K562 (cell line): ENCODE data around the gene SCYL2. TPM values are rescaled to one million over a fixed set of nuclear protein-coding genes. Genes with fewer than 3 reads are reported as not detected.

ENCODE experiments used
- CEBPG ChIP-seq, 3 experiments: fragments of 200-800 bp in 1 of 3; sonication (Bioruptor generic) in 1 of 3; sonication (generic) in 1 of 3; formaldehyde crosslinking in 1 of 3; IDR thresholded peaks in 2 of 3; conservative IDR thresholded peaks in 1 of 3; 2 replicates each; pipeline versions ENCODE4 v1.6.1 to v1.8.0; 2016 to 2022; ENCODE audit warnings: missing compliant biosample characterization in 2 of 3, missing genetic modification characterization in 2 of 3, mild to moderate bottlenecking in 1 of 3, missing genetic modification reagents in 1 of 3
- CUX1 ChIP-seq: fragments of 200-800 bp; sonication (Bioruptor generic); IDR thresholded peaks from 2 replicates; pipeline ENCODE4 v1.6.1; 2016; ENCODE audit warnings: missing genetic modification characterization, missing compliant biosample characterization
- ETS1 ChIP-seq: conservative IDR thresholded peaks from 2 replicates; pipeline ENCODE4 v1.6.1; 2011; ENCODE audit warnings: low read depth, mild to moderate bottlenecking, low read length; ENCODE audit not compliant: control insufficient read depth
- FOS ChIP-seq: IDR thresholded peaks from 3 replicates; pipeline ENCODE4 v1.6.1; 2011; ENCODE audit not compliant: insufficient read length; ENCODE audit errors: extremely low read depth
- GTF2A2 ChIP-seq: IDR thresholded peaks from 2 replicates; pipeline ENCODE4 v1.6.1; 2016; ENCODE audit warnings: mild to moderate bottlenecking, missing genetic modification characterization, missing compliant biosample characterization
- HCFC1 ChIP-seq: IDR thresholded peaks from 2 replicates; pipeline ENCODE4 v1.6.1; 2012; ENCODE audit warnings: low read depth, low read length, improper control_type of control experiment
- HDAC6 ChIP-seq: IDR thresholded peaks from 2 replicates; pipeline ENCODE4 v1.6.1; 2012; ENCODE audit warnings: low read depth, mild to moderate bottlenecking, control low read depth, inconsistent platforms, low read length, moderate library complexity
- HES1 ChIP-seq: fragments of 450-650 bp; IDR thresholded peaks from 2 replicates; pipeline ENCODE4 v1.6.1; 2016; ENCODE audit warnings: low read depth, mild to moderate bottlenecking, moderate library complexity
- LCOR ChIP-seq: sonication (generic); formaldehyde crosslinking; IDR thresholded peaks from 2 replicates; pipeline ENCODE4 v1.8.0; 2022; ENCODE audit warnings: mild to moderate bottlenecking, missing genetic modification reagents
- MAFG ChIP-seq: fragments of 450-650 bp; conservative IDR thresholded peaks from 2 replicates; pipeline ENCODE4 v1.6.1; 2016; ENCODE audit warnings: missing genetic modification characterization, missing compliant biosample characterization
- MCM2 ChIP-seq: fragments of 450-650 bp; IDR thresholded peaks from 2 replicates; pipeline ENCODE4 v1.6.1; 2017; ENCODE audit warnings: low read depth, mild to moderate bottlenecking
- MLLT1 ChIP-seq, 2 experiments: fragments of 450-650 bp; IDR thresholded peaks; 2 replicates each; pipeline ENCODE4 v1.6.1; 2016
- NFE2 ChIP-seq: IDR thresholded peaks from 2 replicates; pipeline ENCODE4 v1.6.1; 2014; ENCODE audit warnings: antibody characterized with exemption, low read depth
- POLR2H ChIP-seq: IDR thresholded peaks from 2 replicates; pipeline ENCODE4 v1.6.1; 2016; ENCODE audit warnings: missing genetic modification characterization, low read depth, mild to moderate bottlenecking, control low read depth, missing compliant biosample characterization, moderate library complexity
- TAF9B ChIP-seq: fragments of 450-650 bp; IDR thresholded peaks from 2 replicates; pipeline ENCODE4 v1.6.1; 2018; ENCODE audit warnings: mild to moderate bottlenecking; ENCODE audit not compliant: partially characterized antibody
- XRCC5 ChIP-seq: fragments of 200-400 bp; formaldehyde crosslinking; IDR thresholded peaks from 2 replicates; pipeline ENCODE4 v1.6.1; 2017; ENCODE audit warnings: low read depth, mild to moderate bottlenecking, low read length
- ZKSCAN1 ChIP-seq: fragments of 150-350 bp; IDR thresholded peaks from 2 replicates; pipeline ENCODE4 v1.6.1; 2016; ENCODE audit warnings: low read depth, low read length
- ZNF165 ChIP-seq: fragments of 250-450 bp; sonication (Bioruptor Pico); IDR thresholded peaks from 2 replicates; pipeline ENCODE4 v1.4.0; 2020; ENCODE audit warnings: borderline replicate concordance
- polyA plus RNA-seq, 8 experiments: library from polyadenylated mRNA; depleted of rRNA in 4 of 8; stranded (reverse) in 5 of 8; unstranded in 3 of 8; fragments of >200 nt; fragmentation: Nextera tagmentation in 2 of 8; fragmentation: Illumina TruSeq in 1 of 8; extraction: Ambion mirVana in 2 of 8; extraction: Trizol in 1 of 8; gene quantifications; 2 replicates each; pipeline versions ENCODE4 v1.2.1 to v1.2.3, GENCODE V29; 2011 to 2014; ENCODE audit warnings: inconsistent platforms in 1 of 8, missing spikeins in 1 of 8
- total RNA-seq, 7 experiments: library from RNA; depleted of rRNA in 6 of 7; stranded (reverse); fragments of >200 nt in 6 of 7; fragmentation: Illumina TruSeq in 2 of 7; extraction: Trizol in 2 of 7; gene quantifications; 2 replicates each; pipeline versions ENCODE4 v1.2.1 to v1.2.3, GENCODE V29; 2011 to 2021; ENCODE audit warnings: low replicate concordance in 1 of 7

Gene SCYL2
- total and polyA plus RNA-seq, 9 of the 15 experiments (the other 6 are each of a cell fraction or from before 2014, with no cell fraction given), result 9.9 to 49.0 (median 32.9) TPM

- no peak for TF ChIP-seq HDAC6
- 0 out of 4 replicates have a peak, but pooled peaks of 1 of the 2 experiments have one; percentile 22 for TF ChIP-seq MLLT1 (IDR thresholded peaks at IDR 0.05)
- peak; percentile 59 for TF ChIP-seq MAFG (tag)
- TF ChIP-seq HES1, result no peak
- no peak for TF ChIP-seq GTF2A2
- TF ChIP-seq POLR2H (tag), result peak; percentile 14; the same call in 1 of the 2 replicates
- TF ChIP-seq MCM2, result no peak
- no peak for TF ChIP-seq XRCC5
- no peak for TF ChIP-seq TAF9B
- TF ChIP-seq CEBPG (CRISPR knock-in tag; IDR thresholded peaks at IDR 0.05), result no peak
- TF ChIP-seq CEBPG (tag; conservative IDR thresholded peaks at IDR 0.05 in 1 of 2, IDR thresholded peaks at IDR 0.05 in 1 of 2), result no peak
- no peak for TF ChIP-seq FOS
- TF ChIP-seq LCOR (CRISPR knock-in tag), result no peak
- TF ChIP-seq ZNF165 (CRISPR knock-in tag), result no peak
- TF ChIP-seq NFE2, result peak; percentile 65
- no peak for TF ChIP-seq CUX1 (CRISPR knock-in tag)
- TF ChIP-seq ETS1, result no peak
- TF ChIP-seq HCFC1, result no peak
- no peak for TF ChIP-seq ZKSCAN1
Observed at GRCh38 chr12:100268835-100269564, 2.0 kb downstream of the SCYL2 start (continued).
